NCI-H2107 treated with DMSO at 0.1 percent for 48 hours (cell line): ENCODE results near the gene FXYD2.

Experiments used
- DNase-seq: peaks from one replicate; lab custom pipeline; 2025; ENCODE audit not compliant: unreplicated experiment; lab: John Stamatoyannopoulos, UW

FXYD2 gene

DNA sequence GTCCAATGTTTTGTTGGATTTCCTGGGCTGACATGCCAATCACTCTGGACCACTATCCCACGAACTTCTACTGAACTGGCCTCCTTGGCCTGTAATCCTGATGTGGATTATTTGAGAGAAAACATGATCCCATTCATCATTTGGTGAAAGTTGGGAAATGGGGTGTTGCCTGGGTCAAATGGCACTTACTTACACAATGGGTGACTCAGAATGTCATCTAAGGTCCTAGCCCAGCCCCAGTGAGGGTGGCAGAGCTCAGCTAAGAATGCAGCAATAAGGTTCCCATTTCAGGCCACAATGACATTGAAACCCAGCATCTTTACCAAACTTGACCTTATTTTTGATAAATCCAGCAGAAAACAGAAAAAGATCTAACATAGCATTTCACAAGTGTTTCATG, 19.5 kb downstream of the FXYD2 start:
- no peak for DNase-seq

DNA sequence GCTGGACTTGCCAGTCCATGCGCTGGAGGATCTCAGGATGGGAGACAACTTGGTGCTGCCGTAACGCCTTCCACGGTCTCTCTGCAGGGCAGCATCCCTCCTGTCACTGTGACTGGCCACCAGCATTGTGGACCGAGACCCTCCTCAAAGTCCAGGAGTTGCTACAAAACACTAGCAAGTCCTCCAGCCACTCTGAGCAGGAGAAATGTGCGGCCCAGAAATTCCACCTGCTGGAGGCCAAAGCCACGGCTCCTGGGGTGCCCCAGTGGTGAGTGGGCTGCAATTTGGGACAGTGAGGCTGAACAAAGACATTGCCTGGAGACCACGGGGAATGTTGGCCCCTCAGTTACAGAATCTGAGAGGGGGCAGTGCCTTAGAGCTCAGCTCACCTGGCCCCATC, 20.6 kb downstream of the FXYD2 start:
- DNase-seq = no peak

DNA sequence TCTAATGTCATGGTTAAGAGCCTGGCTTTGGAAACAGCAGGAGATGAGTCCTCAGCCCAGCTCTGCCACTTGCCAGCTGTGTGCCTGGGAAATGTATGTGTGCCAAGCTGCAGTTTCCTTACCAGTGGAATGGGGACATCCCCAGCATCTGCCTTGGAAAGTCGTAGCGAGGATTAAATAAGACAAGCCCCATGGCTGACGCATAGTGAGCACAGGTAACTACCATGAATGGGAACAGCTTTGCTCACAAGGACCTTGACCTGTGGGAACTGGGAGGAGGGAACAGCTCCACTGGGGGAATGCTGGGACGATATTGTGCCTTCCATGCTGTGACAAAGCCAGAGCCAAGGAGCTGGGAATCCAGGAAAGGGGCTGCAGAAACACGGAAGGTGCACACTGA, 24.9 kb downstream of the FXYD2 start:
- DNase-seq = no peak

DNA sequence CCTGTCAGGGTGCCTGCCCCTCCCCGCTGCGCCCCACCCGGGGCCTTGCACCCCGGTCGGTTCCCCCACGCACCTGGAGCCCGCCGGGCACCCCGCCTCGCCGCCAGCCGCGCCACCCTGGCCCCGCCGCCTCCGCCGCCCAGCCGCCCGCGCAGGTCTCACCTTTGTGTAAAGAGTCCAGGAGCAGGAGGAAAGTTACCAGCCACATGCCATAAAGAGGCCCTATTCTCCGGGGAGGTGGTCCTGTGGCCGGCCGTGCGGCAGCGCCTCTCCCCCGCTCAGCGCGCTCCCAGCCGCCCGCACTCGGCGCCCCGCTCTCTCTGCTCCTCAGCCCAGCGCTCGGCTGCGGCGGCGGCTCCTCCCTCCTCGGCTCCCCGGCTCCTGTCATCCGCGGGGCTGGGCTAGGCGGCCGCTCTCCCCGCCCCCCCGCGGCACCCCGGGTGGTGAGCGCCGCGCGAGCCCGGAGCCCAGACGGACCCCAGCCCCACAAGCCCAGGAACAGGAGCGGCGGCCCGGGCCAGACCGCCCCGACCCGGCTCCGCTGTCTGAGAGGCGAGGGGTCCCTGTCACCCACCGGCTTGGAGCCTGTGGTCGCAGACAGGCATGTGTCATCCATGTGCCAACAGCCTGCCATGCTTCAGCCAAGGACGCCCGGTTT, 27.5 kb downstream of the FXYD2 start, which contains the start of gene DSCAML1:
Gene DSCAML1 (minus strand): TSS at position 345 of the 658 bp plus-strand sequence. CDS start 137 bp downstream, at position 208.
- DNase-seq = peak; percentile 50

DNA sequence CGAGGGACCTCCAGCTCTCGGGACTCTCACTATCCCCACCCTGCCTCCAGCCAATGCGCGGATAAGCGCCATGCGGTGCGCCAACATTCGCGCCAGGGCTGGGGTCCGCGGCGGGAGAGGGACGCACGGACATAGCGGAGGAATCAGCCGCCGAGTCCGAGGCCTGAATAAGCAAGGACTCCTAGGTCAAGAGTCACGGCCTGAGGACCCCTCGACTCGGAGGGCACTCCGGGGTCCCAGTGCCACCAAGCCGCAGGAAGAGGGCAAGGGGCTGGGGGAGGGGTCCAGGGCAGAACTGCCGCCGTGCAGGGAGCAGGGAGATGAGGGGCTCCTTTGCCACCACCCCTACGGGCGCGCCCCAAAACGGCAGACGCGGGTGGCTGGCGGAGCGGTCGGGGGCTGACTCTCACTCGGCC, 28.1 kb downstream of the FXYD2 start:
- no peak for DNase-seq

DNA sequence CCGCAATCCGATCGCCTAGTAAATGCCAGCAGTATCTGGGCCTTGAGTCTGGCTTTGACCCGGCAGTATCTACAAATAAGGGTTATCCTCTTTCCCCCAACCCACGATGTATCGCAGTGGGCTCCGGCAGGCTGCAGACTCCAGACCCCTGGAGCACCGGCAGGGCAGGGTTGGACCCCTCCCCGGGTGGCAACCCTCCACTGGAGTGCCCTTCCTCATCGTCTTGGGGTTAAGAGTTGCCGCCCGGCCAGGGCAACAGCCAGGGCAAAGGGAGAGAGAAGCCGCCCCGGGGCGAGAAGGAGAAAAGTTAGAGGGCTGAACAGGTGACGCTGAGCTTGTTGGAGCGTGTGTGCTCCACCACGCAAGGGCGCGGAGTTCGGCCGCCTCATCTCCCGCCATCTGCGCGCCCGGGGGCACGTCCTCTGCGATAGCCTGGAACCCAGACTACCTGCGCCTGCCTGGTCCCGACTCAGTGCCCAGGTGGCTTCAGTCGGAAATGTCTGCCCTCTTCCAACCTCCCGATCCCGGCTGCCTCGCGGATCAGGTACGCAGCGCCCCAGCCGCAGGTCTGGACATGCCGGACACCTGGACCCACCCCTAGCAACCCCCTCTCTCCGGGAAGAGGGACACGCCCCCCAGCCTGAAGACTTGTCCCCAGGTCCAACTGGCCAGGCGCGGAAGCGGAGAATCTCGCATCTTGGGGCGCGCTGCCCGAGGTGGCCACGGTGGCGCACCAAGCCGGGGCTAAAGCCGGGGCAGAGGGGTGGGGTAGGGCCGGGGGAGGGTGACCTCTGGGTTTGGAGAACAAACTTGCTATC, 28.7 kb downstream of the FXYD2 start:
- no peak for DNase-seq

DNA sequence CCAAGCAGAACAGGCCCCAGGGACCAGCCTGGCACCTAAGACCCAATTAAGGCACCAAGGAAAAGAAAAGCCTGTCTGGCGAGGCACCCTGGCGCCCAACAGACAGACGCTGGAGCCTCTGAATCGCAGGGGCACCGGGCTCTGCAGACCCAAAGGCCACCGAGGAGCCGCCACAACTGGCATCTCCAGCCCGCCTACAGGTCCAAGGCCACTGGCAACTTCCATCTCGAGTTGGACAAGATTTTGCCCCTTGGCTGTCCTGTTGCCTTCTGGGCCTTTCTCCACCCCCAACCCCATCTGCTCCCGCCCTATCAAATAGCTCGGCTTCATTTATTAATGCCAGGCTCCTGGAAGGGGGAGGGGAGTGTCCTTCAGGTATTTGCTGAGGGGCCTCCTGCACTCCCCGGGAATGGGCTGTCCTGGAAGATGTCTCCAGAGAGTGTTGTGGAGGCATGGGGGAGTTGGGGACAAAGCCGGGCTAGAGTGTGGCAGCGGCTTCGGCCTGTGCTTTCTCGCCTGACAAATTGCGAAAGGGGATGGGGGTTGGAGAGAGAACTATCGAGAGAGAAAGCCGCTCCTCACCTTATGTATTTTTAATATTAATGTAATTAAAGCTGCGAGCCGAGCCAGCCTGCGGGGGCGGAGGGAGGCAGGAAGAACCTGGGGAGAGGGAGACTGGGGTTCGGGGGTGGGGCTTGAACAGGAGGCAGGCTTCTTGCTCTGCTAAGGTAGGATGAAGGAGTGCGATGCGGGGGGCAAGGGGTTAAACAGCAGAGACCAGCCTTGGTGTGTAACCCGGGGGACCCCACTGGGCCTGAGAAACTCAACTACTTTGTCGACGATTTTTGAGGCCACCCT, 29.5 kb downstream of the FXYD2 start:
- no peak for DNase-seq

DNA sequence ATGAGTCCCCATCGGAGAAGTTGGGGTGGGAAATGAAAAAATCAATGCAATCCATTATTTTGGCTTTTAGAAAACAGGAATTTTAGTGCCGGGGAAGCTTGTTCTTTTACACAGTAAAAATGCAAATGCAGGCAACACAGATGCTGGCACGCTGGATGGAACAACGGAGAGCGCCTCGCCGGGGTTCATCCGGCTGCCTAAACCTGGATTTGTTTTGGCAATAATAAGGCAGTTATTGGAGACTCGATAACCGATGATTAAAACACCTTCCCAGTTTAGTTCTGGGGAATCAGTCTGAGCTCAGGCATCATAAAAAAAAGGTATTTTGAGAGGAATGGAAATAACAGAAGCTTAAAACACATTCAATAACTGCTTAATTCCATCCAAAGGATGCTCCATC, 30.4 kb downstream of the FXYD2 start:
- DNase-seq = no peak

DNA sequence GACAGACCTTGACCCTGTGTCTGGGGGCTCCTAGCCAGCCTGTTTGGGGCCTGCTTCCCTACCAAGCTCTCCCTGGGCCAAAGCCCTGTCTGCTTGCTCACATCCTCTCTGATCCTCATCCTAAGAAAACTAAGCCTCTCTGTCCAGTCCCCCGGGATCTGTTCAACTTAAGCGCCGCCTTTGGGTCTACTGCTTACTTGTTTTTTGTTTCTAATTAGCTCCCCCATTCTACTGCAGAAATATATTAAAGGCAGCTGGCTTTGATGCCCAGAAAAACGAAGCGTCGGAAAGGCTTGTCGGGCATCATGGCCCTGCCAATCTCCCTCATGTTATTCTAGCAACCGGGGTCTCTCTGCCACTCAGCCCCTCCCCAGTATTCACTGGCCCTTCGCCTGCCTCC, 31.0 kb downstream of the FXYD2 start:
- no peak for DNase-seq

DNA sequence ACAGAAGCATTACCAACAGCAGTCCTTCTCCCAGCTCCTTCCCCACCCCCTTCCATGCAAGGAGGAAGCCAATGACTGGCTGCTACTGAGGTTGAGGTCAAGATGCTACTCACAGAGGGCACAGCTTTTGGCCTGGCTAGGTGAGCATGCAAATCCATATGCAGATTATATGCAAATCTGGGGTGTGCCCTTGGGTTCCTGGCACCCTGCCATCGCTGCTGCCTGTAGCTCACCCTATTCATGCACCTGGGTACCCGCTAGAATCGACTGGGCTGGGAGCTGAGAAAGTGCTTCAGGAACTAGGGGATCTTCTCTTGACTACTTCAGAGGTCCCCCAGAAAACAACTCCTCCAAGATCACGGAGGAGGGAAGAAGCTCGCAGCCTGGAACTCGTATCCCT, 31.6 kb downstream of the FXYD2 start:
- no peak for DNase-seq

DNA sequence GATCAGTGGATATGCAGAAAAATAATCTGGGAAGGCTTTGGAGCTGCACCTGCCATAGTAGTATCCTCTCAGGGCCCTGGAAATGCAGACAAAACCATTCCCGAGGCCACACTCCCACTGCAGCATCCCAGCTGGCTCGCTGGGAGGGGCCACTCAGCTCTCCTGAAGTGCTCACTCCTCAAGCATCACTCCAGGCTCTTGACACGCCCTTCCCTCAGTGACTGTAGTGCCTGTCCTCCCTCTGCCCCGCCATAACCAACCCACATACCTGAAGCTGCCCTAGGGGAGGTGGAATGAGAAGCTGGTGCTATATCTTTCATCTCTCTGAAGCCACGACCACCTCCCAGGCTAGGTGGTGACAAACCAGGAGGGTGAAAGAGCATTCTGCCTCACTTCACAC, 32.3 kb downstream of the FXYD2 start:
- DNase-seq = peak; percentile 88

DNA sequence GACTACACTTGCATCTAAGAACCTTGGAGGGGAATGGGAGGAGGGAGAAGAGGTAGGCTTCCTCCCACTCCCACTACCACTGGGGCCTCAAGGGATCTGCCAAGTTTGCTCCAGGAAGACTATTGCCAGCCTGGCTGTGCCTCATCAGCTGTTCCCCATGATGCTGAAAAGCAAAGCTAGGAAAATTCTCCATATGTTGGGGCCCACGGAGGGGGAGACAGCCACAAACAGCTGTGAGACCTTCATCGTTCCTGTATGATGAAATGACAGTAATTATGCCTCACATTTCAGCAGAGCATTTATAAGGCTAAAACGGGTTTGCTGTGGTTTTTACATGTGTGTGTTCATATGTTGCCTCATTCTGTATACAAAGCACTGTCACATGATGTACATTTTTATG, 34.3 kb downstream of the FXYD2 start:
- DNase-seq = no peak

DNA sequence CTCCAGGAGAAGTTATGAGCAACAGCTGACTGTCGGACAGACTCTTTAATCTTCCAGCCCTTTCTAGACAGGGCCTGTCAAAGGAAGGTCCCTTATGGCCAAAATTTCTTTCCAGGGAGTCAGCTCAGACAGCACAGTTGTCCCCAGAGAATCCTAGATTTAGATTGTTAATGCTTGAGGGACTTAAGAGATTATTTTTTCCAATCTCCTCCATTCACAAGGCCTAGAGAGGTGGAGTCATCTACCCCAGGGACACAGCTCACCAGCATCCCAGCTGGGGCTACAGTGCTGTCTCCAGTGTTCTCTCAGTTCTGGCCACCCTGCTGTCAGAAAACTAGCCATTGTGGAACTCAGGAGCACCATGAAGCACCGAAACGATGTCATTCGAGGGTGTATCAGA, 35.3 kb downstream of the FXYD2 start:
- no peak for DNase-seq

DNA sequence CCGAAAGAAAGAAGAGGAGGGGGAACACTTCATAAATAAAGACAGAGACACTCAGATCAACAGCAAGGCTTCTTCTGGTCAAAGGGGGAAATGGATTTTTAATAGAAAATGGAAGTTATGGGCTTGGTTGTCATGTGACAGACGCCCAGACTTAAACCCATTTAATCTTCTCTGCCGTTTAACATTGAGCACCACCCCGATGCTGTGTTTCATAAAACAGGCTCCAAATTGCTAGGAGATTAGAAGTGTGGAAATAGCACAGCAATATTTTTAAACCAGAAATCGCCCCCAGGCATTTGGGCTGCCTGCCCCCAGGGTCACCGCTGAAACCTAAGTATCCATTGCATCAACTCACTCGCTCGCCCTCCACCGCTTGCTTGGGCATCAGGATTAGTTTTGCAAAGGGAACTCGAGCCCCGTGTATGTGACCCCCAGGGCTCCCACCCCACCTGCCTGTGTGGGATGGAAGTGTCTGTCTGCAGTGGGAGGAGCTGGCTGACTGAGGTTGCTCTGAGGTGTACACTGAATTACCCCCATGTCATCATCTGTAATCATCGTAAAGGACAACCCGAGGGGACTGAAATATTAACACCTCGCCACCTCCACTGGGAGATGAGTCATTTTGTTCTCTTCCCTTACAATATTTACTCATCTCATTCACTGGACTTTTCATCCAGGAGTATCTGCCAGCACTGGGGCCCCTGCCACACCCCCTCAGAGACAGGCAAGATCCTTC, 38.2 kb downstream of the FXYD2 start:
- DNase-seq = no peak

DNA sequence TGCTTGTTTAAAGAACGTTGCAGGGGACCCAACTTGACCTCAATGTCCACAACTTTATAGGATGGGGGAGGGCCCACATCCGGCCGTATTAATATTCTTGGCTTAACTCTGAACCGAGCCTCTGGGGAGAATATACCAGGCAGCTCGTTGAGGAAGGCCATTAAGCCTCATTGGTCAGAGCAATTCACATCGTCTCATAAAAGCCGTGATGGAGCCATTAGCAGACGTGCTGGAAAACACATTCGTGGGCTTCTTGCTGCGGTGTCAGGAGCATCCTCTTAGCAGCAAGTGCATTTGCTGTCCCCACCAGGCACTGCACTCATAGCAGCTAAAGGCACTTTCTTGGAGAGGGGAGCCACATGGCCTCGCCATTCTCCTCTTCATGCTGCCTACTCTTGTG, 42.4 kb downstream of the FXYD2 start:
- DNase-seq = no peak

DNA sequence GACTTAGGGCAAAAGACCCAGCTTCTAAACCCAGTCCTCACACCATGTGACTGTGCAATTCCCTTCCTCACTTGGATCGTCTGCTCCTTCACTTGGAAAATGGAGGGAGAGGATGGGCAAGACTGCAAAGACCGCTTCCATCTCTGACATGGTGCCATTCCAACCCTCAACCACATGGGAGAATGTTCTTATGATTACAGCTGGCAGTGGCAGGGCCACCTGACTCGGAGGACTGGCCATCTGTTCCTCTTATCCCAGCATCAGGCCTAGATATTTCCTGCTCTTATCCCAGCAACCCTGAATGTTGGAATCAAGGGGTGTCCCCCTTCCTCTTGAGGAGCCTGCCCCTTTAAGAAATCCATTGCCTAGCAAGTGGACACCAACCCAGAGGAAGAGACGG, 42.9 kb downstream of the FXYD2 start:
- DNase-seq = no peak

DNA sequence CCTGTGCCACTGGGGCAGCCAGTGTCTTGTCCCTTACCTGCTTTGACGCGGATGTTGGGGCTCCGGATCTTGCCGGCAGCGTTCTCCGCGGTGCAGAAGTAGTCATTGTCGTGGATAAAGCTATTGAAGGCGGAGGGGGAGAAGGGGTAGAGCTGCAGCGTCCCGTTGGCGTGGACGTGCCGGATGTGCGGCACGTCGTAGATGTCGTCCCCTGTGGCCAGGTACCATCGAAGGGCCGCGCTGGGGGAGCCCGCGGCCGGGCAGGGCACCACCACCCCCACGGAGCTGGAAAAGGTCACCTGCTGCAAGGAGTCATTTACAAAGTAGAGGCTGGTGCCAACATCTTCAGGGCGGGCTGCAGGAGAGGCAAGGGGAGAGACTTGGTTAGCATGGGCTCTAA, 44.1 kb downstream of the FXYD2 start:
- no peak for DNase-seq

DNA sequence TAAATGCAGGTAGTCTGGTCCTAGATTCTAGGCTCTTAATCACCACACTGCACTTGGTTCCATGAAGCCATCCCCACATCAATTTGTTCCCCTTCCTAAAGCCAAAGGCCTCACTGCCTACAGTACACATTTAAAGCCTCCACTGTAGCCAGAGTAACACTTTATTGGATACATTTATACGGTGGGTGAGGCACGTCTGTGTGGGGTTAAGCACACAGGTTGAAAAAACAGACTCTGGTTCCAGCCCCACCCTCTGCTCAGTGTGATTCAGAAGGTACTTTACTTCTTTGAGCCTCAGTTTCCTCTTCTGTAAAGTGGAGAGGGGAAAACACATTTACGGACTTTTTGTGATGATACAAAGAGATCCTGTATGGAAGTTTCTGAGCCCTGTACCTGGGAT, 50.0 kb downstream of the FXYD2 start:
- no peak for DNase-seq

DNA sequence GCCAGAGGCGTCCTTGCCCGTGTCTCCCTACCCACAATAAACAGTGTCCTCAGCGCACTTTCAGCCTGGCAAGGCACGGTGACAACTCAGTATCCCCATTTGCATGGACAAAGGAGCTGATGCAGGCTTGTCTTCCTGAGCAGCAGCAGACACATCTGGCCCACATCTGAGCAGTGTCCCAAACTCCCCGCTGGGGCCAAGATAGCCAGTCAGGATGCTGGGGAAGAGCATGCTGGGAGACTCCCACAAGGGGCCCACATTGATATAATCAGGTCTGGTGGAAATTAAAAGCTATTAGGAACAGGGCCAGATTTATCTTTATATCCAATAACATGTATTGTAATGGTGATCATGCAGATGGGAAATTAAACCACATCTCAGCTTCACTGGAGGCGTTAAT, 52.2 kb downstream of the FXYD2 start:
- no peak for DNase-seq

DNA sequence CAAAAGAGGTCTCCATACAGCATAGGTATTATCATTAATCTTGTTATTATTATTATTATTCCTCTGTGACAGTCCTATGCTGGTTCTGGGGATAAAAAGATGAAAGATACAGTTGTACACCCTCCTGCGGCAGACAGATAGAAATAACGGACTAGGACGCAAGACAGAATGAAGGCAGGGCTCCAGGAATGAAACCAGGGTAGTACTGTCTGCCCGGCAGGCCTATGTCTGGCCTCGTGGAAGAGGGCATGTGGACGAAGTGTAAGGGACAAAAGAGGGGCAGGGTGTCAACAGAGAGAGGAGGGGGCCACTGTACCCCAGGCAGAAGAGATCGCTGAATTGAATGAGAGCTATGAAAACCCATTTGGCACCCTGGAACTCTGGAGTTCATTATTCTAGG, 52.7 kb downstream of the FXYD2 start:
- DNase-seq = no peak

DNA sequence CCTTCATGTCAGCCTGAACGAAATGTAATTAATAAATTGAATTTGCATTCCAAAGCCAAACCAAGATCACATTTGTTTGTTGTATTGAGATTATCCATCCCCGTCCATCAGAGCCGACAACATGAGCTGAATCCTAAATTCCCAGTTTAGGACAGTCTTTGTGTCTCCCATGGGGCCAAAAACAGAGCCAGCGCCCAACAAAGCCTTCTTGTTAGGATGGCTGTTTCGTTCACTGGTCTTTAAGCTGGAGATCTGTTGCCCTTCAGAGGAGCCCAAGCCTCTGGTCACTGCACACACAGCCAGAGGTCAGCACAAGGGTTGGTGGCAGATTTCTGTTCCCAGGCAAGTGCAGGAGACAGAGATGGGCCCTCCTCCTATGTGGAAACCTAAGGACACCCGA, 53.3 kb downstream of the FXYD2 start:
- no peak for DNase-seq
